T-helper 1 cell (primary cell): ENCODE results near the gene OR4A47.
"Not testable (repeated sequence)": the region's sequence is repeated elsewhere in the genome, so short reads cannot be mapped to it uniquely, and the experiment has no call there.

ENCODE experiments used
- DNase-seq, 5 donors: peaks; one replicate each; pipeline ENCODE4 v3.0.0-alpha.2; 2012 to 2020
- total RNA-seq, 4 donors: gene quantifications; one replicate each; lab custom pipeline; 2026; lab: John Stamatoyannopoulos, UW

The OR4A47 gene, protein sequence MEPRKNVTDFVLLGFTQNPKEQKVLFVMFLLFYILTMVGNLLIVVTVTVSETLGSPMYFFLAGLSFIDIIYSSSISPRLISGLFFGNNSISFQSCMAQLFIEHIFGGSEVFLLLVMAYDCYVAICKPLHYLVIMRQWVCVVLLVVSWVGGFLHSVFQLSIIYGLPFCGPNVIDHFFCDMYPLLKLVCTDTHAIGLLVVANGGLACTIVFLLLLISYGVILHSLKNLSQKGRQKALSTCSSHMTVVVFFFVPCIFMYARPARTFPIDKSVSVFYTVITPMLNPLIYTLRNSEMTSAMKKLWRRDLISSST
- total RNA-seq = 0 to 0.12 (median 0) reads per million in 4 donors

DNA sequence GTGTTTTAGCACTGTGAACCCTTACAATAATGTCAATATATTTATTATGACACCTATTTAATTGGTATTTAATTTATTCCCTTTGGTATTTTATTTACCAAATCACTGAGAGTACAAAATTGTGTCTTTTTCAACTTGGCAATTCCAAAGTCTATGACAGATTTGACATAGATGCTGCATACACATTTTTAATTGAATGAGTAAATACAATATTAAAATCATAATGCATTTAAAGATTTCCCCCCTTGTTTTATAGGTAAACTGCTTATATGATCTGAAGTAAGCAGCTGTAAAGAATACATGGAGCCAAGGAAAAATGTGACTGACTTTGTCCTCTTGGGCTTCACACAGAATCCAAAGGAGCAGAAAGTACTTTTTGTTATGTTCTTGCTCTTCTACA lies at the start of gene OR4A47:
Gene OR4A47 (plus strand): TSS at position 301 of the 400 bp plus-strand sequence. CDS start 0 bp downstream, at position 301.
- not testable (repeated sequence) for DNase-seq

DNA sequence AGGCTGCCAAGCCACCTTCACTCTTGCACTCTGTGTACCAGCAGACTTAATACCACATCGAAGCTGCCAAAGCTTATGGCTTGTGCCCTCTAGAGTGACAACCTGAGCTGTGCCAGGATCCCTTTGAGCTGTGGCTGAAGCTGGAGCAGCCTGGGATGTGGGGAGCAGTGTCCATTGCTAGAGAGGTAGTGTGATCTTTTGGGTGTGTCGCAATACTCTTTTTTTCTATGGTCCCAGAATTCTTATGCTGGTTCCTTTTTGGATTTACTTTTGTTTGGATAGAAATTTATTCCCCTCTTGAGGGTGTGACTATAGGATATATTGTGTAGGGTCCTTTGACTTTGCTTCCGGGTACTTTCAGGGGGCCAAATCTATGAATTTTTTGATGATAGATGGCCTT lies 32.7 kb upstream of the OR4A47 start:
- DNase-seq = not testable (repeated sequence)

DNA sequence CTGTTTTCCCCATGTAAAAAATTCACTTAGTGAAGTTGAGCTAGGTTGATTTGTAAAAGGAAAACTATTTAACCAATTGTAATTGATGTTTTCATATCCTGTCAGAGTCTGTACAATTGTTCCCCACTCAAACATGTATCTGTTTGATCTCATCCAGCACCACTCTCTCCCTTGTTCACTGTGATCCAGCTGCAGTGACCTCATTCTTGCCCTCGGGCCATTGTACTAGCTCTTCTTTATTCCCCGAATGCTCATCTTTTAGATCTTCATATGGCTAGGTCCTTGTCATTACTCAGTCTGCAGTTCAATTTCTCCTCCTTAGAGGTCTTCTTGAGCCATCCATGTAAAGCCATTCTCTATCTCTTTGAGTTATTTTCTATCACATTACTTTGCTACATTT lies 14.6 kb upstream of the OR4A47 start:
- DNase-seq = not testable (repeated sequence)

DNA sequence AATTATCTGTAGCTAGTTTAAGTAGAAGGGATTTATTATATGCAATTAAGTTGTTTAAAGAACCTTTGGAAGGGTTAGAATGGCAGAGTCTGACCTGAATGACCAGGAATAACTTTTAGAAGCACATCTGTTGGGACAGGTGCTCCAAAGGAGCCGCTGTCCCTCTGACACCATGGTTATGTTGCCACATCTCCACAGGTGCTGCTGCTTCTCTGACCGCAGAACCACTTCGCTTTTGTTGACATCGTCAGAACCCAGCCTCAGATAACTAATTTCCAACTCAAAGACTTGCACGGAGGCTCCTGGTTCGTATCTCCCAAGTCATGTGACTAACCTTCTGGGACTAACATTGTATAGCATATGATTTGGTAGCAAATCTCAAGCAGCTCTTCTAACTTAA lies 13.9 kb upstream of the OR4A47 start:
- not testable (repeated sequence) for DNase-seq

DNA sequence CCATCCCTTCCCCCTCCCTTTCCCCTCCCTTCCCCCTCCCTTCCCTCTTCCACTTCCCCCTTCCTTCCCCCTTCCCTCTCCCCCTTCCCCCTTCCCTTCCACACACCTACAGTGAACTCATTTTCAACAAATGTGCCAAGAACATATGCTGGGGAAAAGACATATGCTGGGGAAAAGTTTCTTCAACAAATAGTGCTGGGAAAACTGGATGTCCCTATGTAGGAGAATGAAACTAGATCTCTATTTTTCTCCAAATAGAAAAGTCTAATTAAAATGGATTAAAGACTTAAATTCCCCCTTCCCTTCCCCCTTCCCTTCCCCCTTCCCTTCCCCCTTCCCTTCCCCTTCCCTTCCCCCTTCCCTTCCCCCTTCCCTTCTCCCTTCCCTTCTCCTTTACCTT lies 17.6 kb downstream of the OR4A47 start:
- DNase-seq = not testable (repeated sequence)

DNA sequence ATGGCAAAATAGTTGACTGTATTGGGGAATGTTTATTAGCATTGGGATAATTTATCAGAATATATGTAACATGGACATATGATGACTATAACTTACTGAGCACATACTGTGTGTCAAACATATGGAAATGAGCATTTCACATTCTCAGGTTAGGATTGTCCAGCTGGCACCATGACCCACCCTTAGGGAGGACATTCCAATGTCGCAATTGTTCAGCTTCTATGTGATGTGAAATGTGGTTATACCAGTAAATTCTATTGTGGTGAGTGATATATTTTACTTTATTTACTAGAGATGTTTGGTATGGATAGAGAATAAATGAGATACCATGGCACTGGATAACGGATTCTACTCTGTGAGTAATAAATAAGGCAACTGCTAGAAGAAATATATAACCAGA lies 50.4 kb downstream of the OR4A47 start:
- no peak for DNase-seq
